Activated CD4-positive, alpha-beta T cell treated with anti-CD3 and anti-CD28 coated beads for 36 hours (primary cell): ENCODE results near the gene KPNA6. TPM values are rescaled to one million over a fixed set of nuclear protein-coding genes. Genes with fewer than 3 reads are reported as not detected.
"Not testable (repeated sequence)": the region's sequence is repeated elsewhere in the genome, so short reads cannot be mapped to it uniquely, and the experiment has no call there.

ENCODE experiments used
- ATAC-seq: fragments of 200-7000 bp; cut with Tn5 transposase; one replicate; pipeline ENCODE4 v1.10.0; 2021; ENCODE audit warnings: mild to moderate bottlenecking, moderate library complexity
- CTCF ChIA-PET: fragments of 350-600 bp; sonication (Branson Sonifier 250); formaldehyde crosslinking; loops from one replicate; lab custom pipeline; 2021; ENCODE audit warnings: antibody characterized with exemption; lab: Charles Lee
- POLR2A ChIA-PET: fragments of 350-600 bp; sonication (Branson Sonifier 250); formaldehyde crosslinking; loops from one replicate; lab custom pipeline; 2021; ENCODE audit warnings: antibody characterized with exemption, inconsistent platforms; lab: Charles Lee
- DNase-seq: peaks from one replicate; pipeline ENCODE4 v3.0.0-alpha.2; 2020
- H3K27ac Mint-ChIP-seq: one replicate; pipeline ENCODE4 v1.8.0; 2021; ENCODE audit warnings: mixed read lengths
- H3K27me3 Mint-ChIP-seq: one replicate; pipeline ENCODE4 v1.8.0; 2021; ENCODE audit warnings: mixed read lengths
- H3K36me3 Mint-ChIP-seq: one replicate; pipeline ENCODE4 v1.8.0; 2021; ENCODE audit warnings: low read depth, mixed read lengths
- H3K4me1 Mint-ChIP-seq: one replicate; pipeline ENCODE4 v1.8.0; 2021; ENCODE audit warnings: mixed read lengths
- H3K4me3 Mint-ChIP-seq: one replicate; pipeline ENCODE4 v1.8.0; 2021; ENCODE audit warnings: mild to moderate bottlenecking, moderate library complexity, mixed read lengths
- H3K9me3 Mint-ChIP-seq: one replicate; pipeline ENCODE4 v1.8.0; 2021; ENCODE audit warnings: low read depth, mixed read lengths
- intact Hi-C, 2 experiments: fragments of 100-400 bp; cut with DNase I in 1 of 2; cut with micrococcal nuclease in 1 of 2; formaldehyde crosslinking; loops; one replicate each; pipeline versions ENCODE4 v1.14.2 to v1.15.1; 2022 to 2024; cut with DNase I, micrococcal nuclease
- total RNA-seq, 2 experiments: library from RNA; stranded (reverse); gene quantifications; one replicate each; pipeline ENCODE4 v1.2.3, GENCODE V29; 2021

The KPNA6 gene
- total RNA-seq, 2 experiments from 2014 or later: 70.0 to 78.3 TPM

- DNase-seq: no peak
- Mint-ChIP-seq H3K9me3 (no peaks in the 10 kb centered on the region), H3K27me3 (no peaks in the 10 kb centered on the region), H3K36me3 (peaks cover 26% of the 10 kb centered on the region), H3K4me3 (no peak overlapping the region), H3K27ac (no peak overlapping the region), H3K4me1 (peaks cover 60% of the 10 kb centered on the region)
- ChIA-PET CTCF (interaction anchor here (0.6 to 0.8 kb wide), 4 partner anchors 37 to 149 kb away, joined by 3 to 4 read pairs (median 3); no protein-coding TSS in a partner anchor), POLR2A (interaction anchor here (0.7 kb wide), 1 partner anchor 382 kb away, joined by 3 read pairs; no protein-coding TSS in a partner anchor)
- intact Hi-C loops: no loop called here
- no peak for ATAC-seq
These were observed 6.6 kb downstream of the KPNA6 start for GRCh38 chr1:32114420-32114819.

DNA sequence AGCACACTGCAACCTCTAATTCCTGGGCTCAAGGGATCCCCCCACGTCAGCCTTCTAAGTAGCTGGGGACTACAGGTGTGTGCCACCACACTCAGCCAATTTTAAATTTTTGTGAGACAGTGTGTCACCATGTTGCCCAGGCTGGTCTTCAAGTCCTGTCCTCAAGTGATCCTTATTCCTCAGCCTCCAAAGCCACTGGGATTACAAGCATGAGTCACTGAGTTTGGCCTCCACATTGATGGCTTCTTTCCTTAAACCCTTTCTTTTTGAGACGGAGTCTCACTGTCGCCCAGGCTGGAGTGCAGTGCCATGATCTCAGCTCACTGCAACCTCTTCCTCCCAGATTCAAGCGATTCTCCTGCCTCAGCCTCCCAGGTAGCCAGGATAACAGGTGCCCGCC lies 7.6 kb downstream of the KPNA6 start:
- peaks cover 23% of the 10 kb centered on the region for H3K36me3 Mint-ChIP-seq
- peaks cover 50% of the 10 kb centered on the region for H3K4me1 Mint-ChIP-seq
- no peak overlapping the region for H3K4me3 Mint-ChIP-seq
- no peaks in the 10 kb centered on the region for H3K9me3 Mint-ChIP-seq
- H3K27ac Mint-ChIP-seq: no peak overlapping the region
- POLR2A ChIA-PET: no interaction called here
- intact Hi-C loops: no loop called here
- no peaks in the 10 kb centered on the region for H3K27me3 Mint-ChIP-seq
- no peak for ATAC-seq
- CTCF ChIA-PET: no interaction called here
- DNase-seq: no peak

- H3K36me3 Mint-ChIP-seq: peaks cover 22% of the 10 kb centered on the region
These were observed 8.7 kb downstream of the KPNA6 start for GRCh38 chr1:32116531-32116930.

DNA sequence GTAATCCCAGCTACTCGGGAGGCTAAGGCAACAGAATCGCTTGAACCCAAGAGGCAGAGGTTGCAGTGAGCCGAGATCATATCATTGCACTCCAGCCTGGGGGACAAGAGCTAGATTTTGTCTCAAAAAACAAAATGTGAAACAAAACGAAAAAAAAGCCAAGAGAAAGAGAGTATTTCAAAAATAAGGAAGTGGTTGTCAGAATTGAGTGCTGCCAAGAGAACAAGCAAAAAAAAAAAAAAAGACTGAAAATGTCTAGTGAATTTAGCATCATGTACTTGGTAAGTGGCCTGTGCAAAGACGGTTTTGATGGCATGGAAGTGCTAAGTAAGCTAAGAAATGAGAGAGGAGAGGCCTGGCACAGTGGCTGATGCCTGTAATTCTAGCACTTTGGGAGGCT lies 14.3 kb downstream of the KPNA6 start:
- H3K27me3 Mint-ChIP-seq: no peaks in the 10 kb centered on the region
- no peak overlapping the region for H3K4me3 Mint-ChIP-seq
- peaks cover 46% of the 10 kb centered on the region for H3K4me1 Mint-ChIP-seq
- ChIA-PET POLR2A (interaction anchor here (2.1 kb wide), 1 partner anchor 14 kb away, joined by 6 read pairs; the partner anchor contains the start of gene KPNA6), CTCF (interaction anchor here (0.6 to 9.4 kb wide), 4 partner anchors 12 to 397 kb away, joined by 3 to 62 read pairs (median 4); partner anchors contain the start of gene KPNA6)
- H3K9me3 Mint-ChIP-seq: no peaks in the 10 kb centered on the region
- DNase-seq (no peak), ATAC-seq (no peak)
- intact Hi-C loops: no loop called here
- H3K36me3 Mint-ChIP-seq: peaks cover 12% of the 10 kb centered on the region
- peak overlapping the region; percentile 65 for H3K27ac Mint-ChIP-seq

More at GRCh38 chr1:32116531-32116930, 8.7 kb downstream of the KPNA6 start:
- no peak for DNase-seq
- CTCF ChIA-PET: interaction anchor here (0.6 kb wide), 1 partner anchor 22 kb away, joined by 4 read pairs; no protein-coding TSS in a partner anchor
- ATAC-seq: no peak
- H3K9me3 Mint-ChIP-seq: no peaks in the 10 kb centered on the region
- intact Hi-C loops: no loop called here
- H3K27me3 Mint-ChIP-seq: no peaks in the 10 kb centered on the region
- H3K4me1 Mint-ChIP-seq: peaks cover 50% of the 10 kb centered on the region
- POLR2A ChIA-PET: interaction anchor here (0.6 kb wide), 1 partner anchor 59 kb away, joined by 5 read pairs; no protein-coding TSS in a partner anchor
- no peak overlapping the region for H3K4me3 Mint-ChIP-seq
- peak overlapping the region; percentile 6 for H3K27ac Mint-ChIP-seq

GRCh38 chr1:32123361-32123760 lies 15.5 kb downstream of the KPNA6 start:
- peaks cover 52% of the 10 kb centered on the region for H3K4me1 Mint-ChIP-seq
- POLR2A ChIA-PET: interaction anchor here (0.7 kb wide), 1 partner anchor 16 kb away, joined by 6 read pairs; no protein-coding TSS in a partner anchor

DNA sequence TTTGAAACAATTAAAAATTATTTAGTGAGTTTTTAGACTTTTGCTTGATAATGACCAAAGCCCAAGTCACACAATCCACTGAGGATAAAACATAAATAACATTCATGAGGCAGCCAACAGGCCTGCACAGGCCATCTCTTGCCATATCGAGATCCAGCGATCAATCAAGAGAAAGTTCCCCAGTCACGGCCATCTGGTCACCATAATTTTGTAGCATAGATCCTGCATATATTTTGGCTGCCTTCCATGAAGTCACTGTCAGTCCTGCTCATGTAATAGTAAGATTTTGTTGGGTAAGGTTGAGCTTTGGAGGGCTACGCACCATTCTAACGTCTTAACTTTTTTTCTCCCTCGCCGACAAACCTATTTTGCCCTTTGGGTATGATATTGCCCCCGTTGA lies 17.5 kb downstream of the KPNA6 start:
- Mint-ChIP-seq H3K36me3 (peaks cover 16% of the 10 kb centered on the region), H3K4me3 (no peak overlapping the region), H3K27ac (no peak overlapping the region), H3K27me3 (no peaks in the 10 kb centered on the region), H3K4me1 (peaks cover 61% of the 10 kb centered on the region), H3K9me3 (no peaks in the 10 kb centered on the region)
- intact Hi-C loops: no loop called here
- DNase-seq: no peak
- CTCF ChIA-PET: interaction anchor here (0.6 to 9.4 kb wide), 2 partner anchors 16 to 321 kb away, joined by 3 to 62 read pairs; partner anchors contain the start of gene KPNA6
- POLR2A ChIA-PET: no interaction called here
- no peak for ATAC-seq

More at GRCh38 chr1:32123361-32123760, 15.5 kb downstream of the KPNA6 start:
- H3K27ac Mint-ChIP-seq, DNase-seq, H3K9me3 Mint-ChIP-seq, H3K27me3 Mint-ChIP-seq, H3K4me3 Mint-ChIP-seq, ATAC-seq, intact Hi-C loops: not testable (repeated sequence)
- CTCF ChIA-PET: interaction anchor here (1.3 to 9.4 kb wide), 2 partner anchors 14 to 31 kb away, joined by 4 to 62 read pairs; partner anchors contain the start of gene KPNA6
- peaks cover 12% of the 10 kb centered on the region for H3K36me3 Mint-ChIP-seq

DNA sequence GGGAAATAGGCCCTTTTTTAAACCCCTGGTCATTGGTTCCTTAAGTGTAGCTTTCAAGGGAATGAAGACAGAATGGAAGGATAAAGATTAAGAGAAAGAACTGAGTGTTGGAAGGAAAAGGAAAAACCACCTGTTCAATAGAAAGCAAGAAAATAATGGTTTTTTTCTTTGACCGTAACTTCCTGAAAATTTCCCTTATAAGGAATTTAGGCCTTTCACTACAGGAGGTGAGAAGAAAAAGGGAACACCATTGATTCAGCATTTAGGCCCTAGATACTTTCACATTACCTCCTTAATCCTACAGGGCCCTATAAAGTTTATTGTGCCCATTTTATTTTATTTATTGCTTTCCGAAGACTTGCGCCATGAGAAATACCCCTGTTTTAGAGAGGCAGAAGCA lies 18.9 kb downstream of the KPNA6 start:
- Mint-ChIP-seq H3K36me3 (peaks cover 10% of the 10 kb centered on the region), H3K27ac (no peak overlapping the region), H3K4me1 (peaks cover 49% of the 10 kb centered on the region), H3K27me3 (no peaks in the 10 kb centered on the region), H3K9me3 (no peaks in the 10 kb centered on the region), H3K4me3 (no peak overlapping the region)
- no peak for ATAC-seq
- intact Hi-C loops: no loop called here
- ChIA-PET CTCF (interaction anchor here (1.8 to 2.6 kb wide), 2 partner anchors 10 to 18 kb away, joined by 5 to 17 read pairs; partner anchors contain the start of gene KPNA6), POLR2A (no interaction called here)
- DNase-seq: no peak

DNA sequence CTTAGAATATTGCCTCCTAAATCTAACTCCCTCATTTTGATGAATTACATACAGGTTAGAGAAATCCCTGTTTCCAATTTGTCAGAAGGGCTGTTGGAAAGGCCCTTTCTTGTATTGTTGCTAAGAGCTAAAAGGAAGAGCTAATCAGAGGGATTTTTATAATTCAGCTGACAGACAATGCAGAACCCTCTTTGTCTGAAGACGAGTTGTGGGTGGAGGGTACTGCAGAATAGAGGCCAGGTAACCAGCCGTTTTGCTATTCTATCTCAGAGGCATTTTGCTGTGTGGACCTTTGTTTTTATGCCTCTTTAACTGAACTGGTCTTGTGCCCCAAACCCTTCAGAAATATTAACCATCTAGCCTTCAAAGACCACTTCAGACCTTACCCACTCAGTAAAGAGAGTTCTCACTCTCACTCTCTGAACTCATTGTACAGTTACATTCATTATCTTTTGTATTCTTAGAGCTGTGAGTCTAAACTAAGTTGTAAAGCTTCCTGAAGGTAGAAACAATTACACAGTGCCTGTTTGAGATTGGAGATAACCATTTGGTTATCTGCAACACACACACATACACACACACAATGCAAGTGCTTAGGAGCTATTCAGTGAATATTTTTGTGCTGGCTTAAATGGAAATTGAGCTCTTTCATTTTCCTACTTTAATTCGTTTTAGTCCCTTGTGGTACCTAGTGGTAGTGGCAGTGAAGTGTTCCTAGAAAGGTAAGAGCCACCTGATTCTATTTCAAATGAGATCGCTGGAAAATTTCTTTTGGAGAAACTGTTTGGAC lies 19.7 kb downstream of the KPNA6 start:
- Mint-ChIP-seq H3K27ac (peak overlapping the region; percentile 33), H3K27me3 (no peaks in the 10 kb centered on the region), H3K36me3 (peaks cover 6% of the 10 kb centered on the region), H3K4me3 (no peak overlapping the region), H3K4me1 (peaks cover 41% of the 10 kb centered on the region), H3K9me3 (no peaks in the 10 kb centered on the region)
- CTCF ChIA-PET: interaction anchor here (0.6 to 2.6 kb wide), 13 partner anchors 9 to 723 kb away, joined by 3 to 17 read pairs (median 4); partner anchors contain the start of gene KPNA6
- intact Hi-C loops: no loop called here
- DNase-seq (no peak), ATAC-seq (no peak)
- POLR2A ChIA-PET: interaction anchor here (0.6 kb wide), 1 partner anchor 176 kb away, joined by 4 read pairs; no protein-coding TSS in a partner anchor

DNA sequence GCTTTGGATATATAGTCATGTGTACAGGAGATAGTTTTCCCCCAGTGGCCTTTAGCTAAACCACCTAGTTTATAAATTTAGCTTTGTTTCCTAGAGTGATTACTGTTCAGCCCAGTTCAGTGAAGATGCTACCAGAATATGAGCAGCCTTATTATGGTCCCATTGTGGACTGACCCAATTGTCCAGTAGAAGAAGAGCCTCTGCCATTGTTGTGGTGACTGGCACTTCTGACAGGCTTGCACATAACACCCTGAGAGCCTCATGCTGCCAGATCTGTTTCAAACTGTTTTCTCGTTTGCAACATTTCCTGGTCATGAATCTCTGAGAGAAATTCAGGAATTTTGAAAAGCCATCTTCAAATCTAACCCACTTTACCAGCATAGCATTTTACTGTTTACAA lies 20.6 kb downstream of the KPNA6 start:
- H3K27me3 Mint-ChIP-seq: no peaks in the 10 kb centered on the region
- intact Hi-C loops: no loop called here
- H3K36me3 Mint-ChIP-seq: peaks cover 8% of the 10 kb centered on the region
- peaks cover 33% of the 10 kb centered on the region for H3K4me1 Mint-ChIP-seq
- DNase-seq (no peak), ATAC-seq (no peak)
- no peaks in the 10 kb centered on the region for H3K9me3 Mint-ChIP-seq
- CTCF ChIA-PET: interaction anchor here (0.6 to 2.6 kb wide), 13 partner anchors 9 to 120 kb away, joined by 3 to 17 read pairs (median 4); partner anchors contain the start of gene KPNA6
- no peak overlapping the region for H3K27ac Mint-ChIP-seq
- POLR2A ChIA-PET: interaction anchor here (0.6 to 1.0 kb wide), 3 partner anchors 16 to 1030 kb away, joined by 3 to 7 read pairs (median 4); no protein-coding TSS in a partner anchor
- H3K4me3 Mint-ChIP-seq: no peak overlapping the region

DNA sequence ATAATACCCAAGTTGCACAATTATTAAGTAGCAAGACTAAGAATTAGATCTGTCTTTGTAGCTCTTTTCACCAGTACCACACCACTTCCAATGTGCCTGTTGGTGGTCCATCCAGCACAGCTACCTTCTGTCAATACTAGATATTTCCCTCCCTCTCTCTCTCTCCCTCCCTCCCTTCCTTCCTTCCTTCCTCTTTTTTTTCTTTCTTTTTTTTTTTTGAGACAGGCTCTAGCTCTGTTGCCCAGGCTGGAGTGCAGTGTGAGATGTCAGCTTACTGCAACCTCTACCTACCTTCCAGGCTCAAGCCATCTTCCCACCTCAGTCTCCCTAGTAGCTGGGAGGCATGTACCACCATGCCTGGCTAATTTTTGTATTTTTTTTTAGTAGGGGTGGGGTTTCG lies 21.1 kb downstream of the KPNA6 start:
- ChIA-PET POLR2A (interaction anchor here (0.6 to 1.0 kb wide), 3 partner anchors 16 to 1029 kb away, joined by 3 to 7 read pairs (median 4); no protein-coding TSS in a partner anchor), CTCF (interaction anchor here (0.7 to 2.6 kb wide), 7 partner anchors 11 to 119 kb away, joined by 3 to 17 read pairs (median 6); partner anchors contain the start of gene KPNA6)
- Mint-ChIP-seq H3K27me3 (no peaks in the 10 kb centered on the region), H3K9me3 (no peaks in the 10 kb centered on the region), H3K36me3 (peaks cover 8% of the 10 kb centered on the region), H3K4me1 (peaks cover 33% of the 10 kb centered on the region), H3K4me3 (no peak overlapping the region), H3K27ac (no peak overlapping the region)
- no peak for DNase-seq
- no peak for ATAC-seq
- intact Hi-C loops: no loop called here

DNA sequence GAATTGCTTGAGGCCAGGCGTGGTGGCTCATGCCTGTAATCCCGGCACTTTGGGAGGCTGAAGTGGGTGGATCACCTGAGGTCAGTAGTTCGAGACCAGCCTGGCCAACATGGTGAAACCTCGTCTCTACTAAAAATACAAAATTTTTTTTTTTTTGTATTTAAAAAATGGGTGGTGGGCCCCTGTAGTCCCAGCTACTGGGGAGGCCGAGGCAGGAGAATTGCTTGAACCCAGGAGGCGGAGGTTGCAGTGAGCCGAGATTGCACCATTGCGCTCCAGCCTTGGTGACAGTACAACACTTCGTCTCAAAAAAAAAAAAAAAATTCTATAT lies 26.1 kb downstream of the KPNA6 start:
- H3K9me3 Mint-ChIP-seq, intact Hi-C loops, DNase-seq, H3K27me3 Mint-ChIP-seq, H3K27ac Mint-ChIP-seq, H3K4me3 Mint-ChIP-seq, ATAC-seq: not testable (repeated sequence)
- Mint-ChIP-seq H3K36me3 (peaks cover 21% of the 10 kb centered on the region), H3K4me1 (peaks cover 28% of the 10 kb centered on the region)
- ChIA-PET POLR2A (interaction anchor here (0.5 to 1.1 kb wide), 2 partner anchors 26 to 98 kb away, joined by 6 to 7 read pairs; partner anchors contain the start of gene KPNA6), CTCF (interaction anchor here (0.6 kb wide), 1 partner anchor 575 kb away, joined by 3 read pairs; no protein-coding TSS in a partner anchor)
